IPS-NIHi11 (cell line): Measurements from ENCODE around the gene ZNF844.
"Not testable (repeated sequence)": the region's sequence is repeated elsewhere in the genome, so short reads cannot be mapped to it uniquely, and the experiment has no call there.

Experiments used
- DNase-seq: peaks from one replicate; pipeline ENCODE4 v3.0.0; 2012; ENCODE audit warnings: mixed read lengths, low spot score

The ZNF844 gene

DNA sequence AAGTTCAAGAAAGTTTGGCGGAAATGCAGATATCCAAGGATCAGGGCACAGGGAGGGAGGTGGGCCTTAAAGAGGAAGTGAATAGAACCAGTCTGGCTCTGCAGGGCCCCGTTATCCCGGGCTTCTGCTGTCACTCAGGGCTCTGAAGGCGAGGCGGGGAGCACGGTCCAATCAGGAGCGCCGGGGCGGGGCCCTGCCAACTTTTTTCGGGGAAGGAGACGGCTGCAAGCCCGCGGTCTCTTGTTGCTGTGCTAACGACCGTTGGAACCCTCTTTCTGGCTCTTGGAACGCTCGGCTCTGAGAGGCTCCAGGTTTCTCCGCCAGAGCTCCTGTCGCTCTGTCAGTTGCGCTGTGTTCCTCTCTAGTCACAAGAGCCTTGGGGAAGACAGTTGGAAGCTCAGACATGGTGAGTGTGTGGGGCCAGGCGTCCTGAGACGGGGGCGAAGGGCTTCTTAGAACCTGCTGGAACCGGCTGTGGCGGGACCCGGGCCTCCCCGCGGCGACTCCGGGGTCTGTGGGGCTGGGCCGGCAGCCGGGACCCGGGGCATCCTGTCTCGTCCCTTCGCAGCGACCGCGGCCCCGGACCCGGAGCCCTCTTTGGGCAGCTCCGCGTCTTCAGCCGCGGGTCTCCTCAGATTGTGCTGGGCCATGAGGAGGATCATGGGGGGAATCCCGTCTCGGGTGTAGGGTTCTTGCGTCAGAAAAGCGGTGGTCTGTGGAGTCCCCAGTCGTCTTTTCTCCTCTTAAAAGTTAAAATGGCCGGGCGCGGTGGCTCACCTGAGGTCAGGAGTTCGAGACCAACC, 27.7 kb downstream of the ZNF844 start:
- peak; percentile 98 for DNase-seq

DNA sequence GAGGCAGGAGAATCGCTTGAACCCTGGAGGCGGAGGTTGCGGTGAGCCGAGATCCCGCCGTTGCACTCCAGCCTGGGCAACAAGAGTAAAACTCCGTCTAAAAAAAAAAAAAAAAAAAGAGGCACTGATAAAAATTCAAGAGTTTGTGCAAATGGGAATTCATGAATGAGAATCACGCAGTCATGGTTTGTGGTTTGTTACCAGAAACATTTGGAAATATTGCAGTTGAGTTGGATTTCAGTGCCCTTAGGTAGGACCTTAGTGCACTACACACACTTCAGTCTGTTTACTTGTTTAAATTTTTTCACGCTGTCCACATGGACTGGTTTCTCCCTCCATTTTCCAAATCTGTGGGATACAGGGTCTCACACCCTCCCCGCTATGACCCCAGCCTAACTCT, 28.4 kb downstream of the ZNF844 start:
- DNase-seq = no peak

DNA sequence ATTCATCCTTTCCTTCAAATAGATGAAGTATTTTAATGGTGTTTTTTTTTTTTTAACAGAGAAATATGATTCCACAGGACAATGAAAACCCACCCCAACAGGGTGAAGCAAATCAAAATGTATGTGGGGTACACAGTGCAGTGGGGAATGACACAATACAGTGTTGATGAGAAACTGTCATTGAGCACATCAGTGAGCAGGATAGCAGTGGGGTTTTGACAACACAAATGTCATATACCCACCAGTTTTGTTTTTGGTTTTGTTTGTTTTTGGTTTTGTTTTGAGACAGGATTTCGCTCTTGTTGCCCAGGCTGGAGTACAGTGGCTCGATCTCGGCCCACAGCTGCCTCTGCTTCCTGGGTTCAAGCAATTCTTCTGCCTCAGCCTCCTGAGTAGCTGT, 29.2 kb downstream of the ZNF844 start:
- DNase-seq = no peak

DNA sequence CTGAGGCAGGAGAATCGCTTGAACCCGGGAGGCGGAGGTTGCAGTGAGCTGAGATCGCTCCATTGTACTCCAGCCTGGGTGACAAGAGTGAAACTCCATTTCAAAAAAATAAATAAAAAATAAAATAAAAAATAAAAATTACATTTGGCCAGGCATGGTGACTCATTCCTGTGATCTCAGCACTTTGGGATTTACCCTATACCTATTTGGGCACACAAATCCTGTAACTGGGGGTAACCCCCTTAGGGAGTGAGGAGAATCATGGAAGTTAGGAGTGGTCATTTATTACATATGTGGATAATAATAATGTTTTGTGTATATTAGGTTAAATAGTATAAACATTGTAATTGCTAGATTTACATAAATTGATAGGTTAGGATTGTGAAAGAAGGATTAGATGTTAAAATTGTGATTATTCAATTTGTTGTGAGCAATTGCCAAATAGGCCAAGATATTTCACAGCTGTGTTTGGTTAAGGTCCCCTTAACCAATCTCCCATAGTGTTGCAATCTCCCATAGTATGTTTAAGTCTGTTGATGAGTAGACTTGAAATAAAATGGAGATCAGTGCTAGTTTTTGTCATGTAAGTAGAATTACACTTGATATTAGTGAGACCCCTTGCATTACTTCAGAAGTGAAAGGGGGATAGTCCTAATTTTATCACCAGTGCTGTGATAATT, 30.7 kb downstream of the ZNF844 start:
- no peak for DNase-seq

DNA sequence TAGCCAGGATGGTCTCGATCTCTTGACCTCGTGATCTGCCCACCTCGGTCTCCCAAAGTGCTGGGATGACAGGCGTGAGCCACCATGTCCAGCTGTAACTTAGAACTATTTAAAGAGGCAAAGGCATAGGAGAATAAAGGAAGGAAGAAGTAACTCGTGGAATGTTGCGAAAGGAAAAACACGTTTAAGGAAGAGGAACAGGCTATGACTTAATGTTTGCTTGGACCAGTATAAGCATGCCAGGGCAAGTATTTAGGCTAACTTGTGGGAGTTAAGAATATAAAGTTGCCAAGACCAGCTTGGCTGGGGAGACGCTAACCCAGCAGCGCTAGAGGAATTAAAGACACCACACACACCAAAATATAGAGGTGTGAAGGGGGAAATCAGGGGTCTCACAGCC, 33.5 kb downstream of the ZNF844 start:
- no peak for DNase-seq

DNA sequence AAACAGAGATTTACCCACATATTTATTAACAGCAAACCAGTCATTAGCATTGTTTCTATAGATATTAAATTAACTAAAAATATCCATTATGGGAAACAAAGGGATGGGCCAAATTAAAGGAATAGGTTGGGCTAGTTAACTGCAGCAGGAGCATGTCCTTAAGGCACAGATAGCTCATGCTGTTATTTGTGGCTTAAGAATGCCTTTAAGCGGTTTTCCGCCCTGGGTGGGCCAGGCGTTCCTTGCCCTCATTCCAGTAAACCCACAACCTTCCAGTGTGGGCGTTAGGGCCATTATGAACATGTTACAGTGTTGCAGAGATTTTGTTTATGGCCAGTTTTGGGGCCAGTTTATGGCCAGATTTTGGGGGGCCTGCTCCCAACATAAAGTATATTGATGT, 39.4 kb downstream of the ZNF844 start:
- not testable (repeated sequence) for DNase-seq

DNA sequence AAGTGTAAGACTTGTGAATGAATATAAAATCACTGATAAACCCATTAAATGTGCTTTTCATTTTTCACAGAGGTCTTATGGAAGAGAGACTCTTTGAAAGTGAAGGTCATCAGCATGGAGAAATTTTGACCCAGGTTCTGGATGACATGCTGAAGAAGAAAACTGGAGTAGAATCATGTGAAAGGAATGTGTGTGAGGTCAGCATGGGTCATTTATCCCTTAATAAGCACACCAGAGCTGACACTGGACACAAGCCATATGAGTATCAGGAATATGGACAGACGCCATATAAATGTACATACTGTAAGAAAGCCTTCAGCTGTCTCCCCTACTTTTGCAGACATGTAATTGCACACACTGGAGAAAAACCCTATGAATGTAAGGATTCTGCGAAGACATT, 46.6 kb downstream of the ZNF844 start:
- no peak for DNase-seq

DNA sequence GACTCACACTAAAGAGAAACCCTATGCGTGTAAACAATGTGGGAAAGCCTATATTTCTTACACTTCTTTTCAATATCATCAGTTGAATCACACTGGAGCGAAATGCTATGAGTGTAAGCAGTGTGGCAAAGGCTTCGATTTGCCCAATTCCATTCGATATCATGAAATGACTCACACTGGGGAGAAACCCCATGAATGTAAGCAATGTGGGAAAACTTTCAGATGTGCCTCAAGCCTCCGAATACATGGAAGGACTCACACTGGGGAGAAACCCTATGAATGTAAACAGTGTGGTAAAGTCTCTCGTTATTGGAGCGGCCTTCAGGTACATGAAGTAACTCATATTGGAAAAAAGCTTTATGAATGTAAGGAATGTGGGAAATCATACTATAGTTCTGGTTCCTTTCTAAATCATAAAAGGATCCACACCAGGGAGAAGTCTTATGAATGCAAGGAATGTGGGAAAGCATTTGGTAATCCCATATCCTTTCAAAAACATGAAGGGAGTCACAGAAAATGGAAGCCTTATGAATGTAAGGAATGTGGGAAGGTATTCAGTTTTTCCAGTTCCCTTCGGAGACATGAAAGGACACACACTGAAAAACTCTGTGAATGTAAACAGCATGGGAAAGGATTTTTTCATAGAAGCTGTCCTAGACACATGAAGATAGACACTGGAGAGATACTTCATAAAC, 47.6 kb downstream of the ZNF844 start:
- DNase-seq = no peak

DNA sequence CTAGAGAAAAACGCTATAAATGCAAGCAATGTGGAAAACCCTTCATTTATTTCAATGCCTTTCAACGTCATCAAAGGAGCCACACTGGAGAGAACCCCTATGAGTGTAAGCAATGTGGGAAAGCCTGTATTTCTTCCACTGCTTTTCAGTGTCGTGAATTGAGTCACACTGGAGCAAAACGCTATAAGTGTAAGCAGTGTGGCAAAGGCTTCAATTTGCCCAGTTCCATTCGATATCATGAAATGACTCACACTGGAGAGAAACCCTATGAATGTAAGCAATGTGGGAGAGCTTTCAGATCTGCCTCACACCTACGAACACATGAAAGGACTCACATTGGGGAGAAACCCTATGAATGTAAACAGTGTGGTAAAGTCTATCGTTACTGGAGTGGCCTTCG, 48.2 kb downstream of the ZNF844 start:
- DNase-seq = no peak

DNA sequence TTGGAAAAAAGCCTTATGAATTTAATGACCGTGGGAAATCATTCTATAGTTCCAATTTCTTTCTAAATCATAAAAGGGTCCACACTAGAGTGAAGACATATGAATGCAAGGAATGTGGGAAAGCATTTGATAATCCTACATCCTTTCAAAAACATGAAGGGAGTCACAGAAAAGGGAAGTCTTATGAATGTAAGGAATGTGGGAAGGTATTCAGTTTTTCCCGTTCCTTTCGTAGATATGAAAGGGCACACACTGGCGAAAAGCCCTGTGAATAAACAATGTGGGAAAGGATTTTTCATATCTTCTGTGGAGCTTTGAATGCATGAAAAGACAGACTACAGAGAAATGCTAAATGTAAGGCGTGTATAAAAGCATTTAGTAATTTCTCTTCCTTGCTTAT, 48.6 kb downstream of the ZNF844 start:
- no peak for DNase-seq

DNA sequence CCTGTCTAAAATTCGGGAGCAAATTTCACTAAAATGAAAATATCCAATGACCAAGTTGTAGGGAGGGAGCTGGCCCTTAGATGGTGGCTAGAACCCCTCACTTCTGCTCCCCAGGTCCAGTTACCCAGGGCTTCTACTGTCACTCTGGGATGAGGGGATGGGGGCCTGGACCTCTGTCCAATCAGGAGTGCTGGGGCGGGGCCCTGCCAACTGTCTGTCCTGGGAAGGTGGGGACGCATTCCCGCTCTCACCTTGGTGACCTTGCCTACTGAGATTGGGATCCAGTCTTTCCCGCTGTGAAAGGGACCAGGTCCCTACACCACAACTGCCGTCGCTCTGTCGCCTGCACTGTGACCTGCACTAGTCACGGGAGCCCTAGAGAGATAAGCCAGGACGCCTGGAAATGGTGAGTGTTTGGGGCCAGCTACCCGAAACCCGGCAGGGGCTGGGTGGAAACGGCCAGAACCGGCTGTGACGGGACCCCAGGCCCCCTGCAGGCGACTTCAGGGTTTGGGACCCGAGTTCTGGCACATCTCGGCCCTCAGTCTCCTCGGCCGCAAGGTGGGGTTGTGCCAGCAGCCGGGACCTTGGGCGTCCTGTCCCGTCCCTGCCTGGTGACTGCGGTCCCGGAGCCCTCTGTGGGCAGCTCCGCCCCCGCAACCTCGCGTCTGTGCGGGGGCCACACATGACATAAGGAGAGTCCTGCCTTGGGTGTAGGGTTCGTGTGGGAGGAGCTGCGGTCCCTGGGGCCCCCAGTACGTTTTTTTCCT, 52.9 kb downstream of the ZNF844 start:
- peak; percentile 35 for DNase-seq

DNA sequence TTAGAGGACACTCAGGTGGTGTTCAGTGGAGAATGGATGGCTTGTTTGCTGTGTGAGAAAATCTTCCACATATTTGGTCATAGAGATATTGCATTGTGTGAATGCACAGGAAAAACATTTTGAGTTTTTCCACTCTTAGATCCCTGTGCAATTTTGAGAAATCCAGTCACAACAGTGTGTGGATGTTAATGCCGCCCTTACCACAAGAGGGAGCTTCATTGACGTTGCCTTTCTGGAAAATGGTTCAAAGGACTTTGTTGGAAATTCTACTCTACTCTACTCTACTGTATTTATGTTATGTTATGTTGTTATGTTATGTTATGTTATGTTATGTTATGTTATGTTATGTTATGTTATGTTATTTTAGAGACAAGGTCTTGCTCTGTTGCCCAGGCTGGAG, 62.2 kb downstream of the ZNF844 start:
- DNase-seq = peak; percentile 35
